H1 (cell line): ENCODE data around the gene CACNA1B.
"Not testable (repeated sequence)": the region's sequence is repeated elsewhere in the genome, so short reads cannot be mapped to it uniquely, and the experiment has no call there.

Source experiments
- CBX5 ChIP-seq: fragments of 300-800, 300-1000 bp; sonication (generic); IDR thresholded peaks from 2 replicates; pipeline ENCODE4 v1.7.1; 2016; ENCODE audit warnings: antibody characterized with exemption, low read length, low read depth
- EZH2 ChIP-seq: fragments of 200-600 bp; sonication (generic); IDR thresholded peaks from 2 replicates; pipeline ENCODE4 v1.7.1; 2012; ENCODE audit warnings: low read depth, mild to moderate bottlenecking, moderate library complexity, low read length, inconsistent platforms; ENCODE audit not compliant: severe bottlenecking
- GABPA ChIP-seq: IDR thresholded peaks from 2 replicates; pipeline ENCODE4 v1.6.1; 2011; ENCODE audit warnings: mild to moderate bottlenecking, low read length, moderate library complexity, borderline replicate concordance; ENCODE audit not compliant: insufficient read depth
- JUN ChIP-seq: IDR thresholded peaks from 2 replicates; pipeline ENCODE4 v1.6.1; 2011; ENCODE audit warnings: low read depth, mild to moderate bottlenecking, improper control_type of control experiment, low read length
- POLR2A ChIP-seq, 2 experiments: IDR thresholded peaks; 1 replicate in 1 of 2; 2 replicates in 1 of 2; pipeline ENCODE4 v1.6.1; 2011; ENCODE audit warnings: low read depth in 2 of 2, low read length in 2 of 2, mild to moderate bottlenecking in 2 of 2; ENCODE audit errors: control extremely low read depth in 1 of 2
- POLR2AphosphoS5 ChIP-seq: IDR thresholded peaks from 2 replicates; pipeline ENCODE4 v1.6.1; 2011; ENCODE audit warnings: low read depth, low read length
- SIN3A ChIP-seq, 2 experiments: IDR thresholded peaks in 1 of 2; conservative IDR thresholded peaks in 1 of 2; 2 replicates each; pipeline ENCODE4 v1.6.1; 2011 to 2012; ENCODE audit warnings: low read length in 2 of 2, improper control_type of control experiment in 1 of 2, low read depth in 1 of 2, mild to moderate bottlenecking in 1 of 2
- YY1 ChIP-seq: IDR thresholded peaks from 2 replicates; pipeline ENCODE4 v1.6.1; 2011; ENCODE audit warnings: low read depth, mild to moderate bottlenecking, low read length
- TF ChIP-seq, protein P1 (sequence below), 3 experiments: IDR thresholded peaks; 1 replicate in 2 of 3; 2 replicates in 1 of 3; pipeline versions ENCODE4 v1.5.1 to v1.6.1; 2011; ENCODE audit warnings: low read length in 3 of 3, mild to moderate bottlenecking in 3 of 3, inconsistent platforms in 2 of 3, low read depth in 1 of 3, moderate library complexity in 1 of 3; ENCODE audit not compliant: insufficient read depth in 1 of 3; ENCODE audit errors: control extremely low read depth in 1 of 3

DNA sequence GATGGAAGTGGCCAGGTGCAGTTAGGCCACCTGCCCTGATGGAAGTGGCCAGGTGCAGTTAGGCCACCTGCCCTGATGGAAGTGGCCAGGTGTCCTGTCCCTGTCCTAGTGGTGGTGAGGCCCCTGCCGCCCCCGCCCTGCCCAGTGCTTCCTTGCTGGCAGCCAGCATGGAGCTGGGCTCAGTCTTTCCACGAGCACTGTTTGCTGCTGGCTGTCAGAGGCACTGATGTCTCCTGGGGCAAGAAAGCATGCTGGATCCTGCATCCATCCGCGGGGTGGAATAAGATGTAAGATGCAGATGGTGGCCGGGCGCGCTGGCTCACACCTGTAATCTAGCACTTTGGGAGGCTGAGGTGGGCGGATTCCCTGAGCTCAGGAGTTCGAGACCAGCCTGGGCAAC is 141.9 kb downstream of the CACNA1B start:
- not testable (repeated sequence) for TF ChIP-seq SIN3A (conservative IDR thresholded peaks at IDR 0.05 in 1 of 2, IDR thresholded peaks at IDR 0.05 in 1 of 2; ENCODE audit: low read depth in 1 of 2, low read length in 2 of 2); CBX5; YY1; EZH2; POLR2AphosphoS5; JUN; GABPA; POLR2A (IDR thresholded peaks at IDR 0.05; ENCODE audit: control extremely low read depth in 1 of 2, low read depth in 2 of 2, low read length in 2 of 2)
- TF ChIP-seq, protein P1, sequence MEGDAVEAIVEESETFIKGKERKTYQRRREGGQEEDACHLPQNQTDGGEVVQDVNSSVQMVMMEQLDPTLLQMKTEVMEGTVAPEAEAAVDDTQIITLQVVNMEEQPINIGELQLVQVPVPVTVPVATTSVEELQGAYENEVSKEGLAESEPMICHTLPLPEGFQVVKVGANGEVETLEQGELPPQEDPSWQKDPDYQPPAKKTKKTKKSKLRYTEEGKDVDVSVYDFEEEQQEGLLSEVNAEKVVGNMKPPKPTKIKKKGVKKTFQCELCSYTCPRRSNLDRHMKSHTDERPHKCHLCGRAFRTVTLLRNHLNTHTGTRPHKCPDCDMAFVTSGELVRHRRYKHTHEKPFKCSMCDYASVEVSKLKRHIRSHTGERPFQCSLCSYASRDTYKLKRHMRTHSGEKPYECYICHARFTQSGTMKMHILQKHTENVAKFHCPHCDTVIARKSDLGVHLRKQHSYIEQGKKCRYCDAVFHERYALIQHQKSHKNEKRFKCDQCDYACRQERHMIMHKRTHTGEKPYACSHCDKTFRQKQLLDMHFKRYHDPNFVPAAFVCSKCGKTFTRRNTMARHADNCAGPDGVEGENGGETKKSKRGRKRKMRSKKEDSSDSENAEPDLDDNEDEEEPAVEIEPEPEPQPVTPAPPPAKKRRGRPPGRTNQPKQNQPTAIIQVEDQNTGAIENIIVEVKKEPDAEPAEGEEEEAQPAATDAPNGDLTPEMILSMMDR (IDR thresholded peaks at IDR 0.05; ENCODE audit: control extremely low read depth in 1 of 3, insufficient read depth in 1 of 3, low read depth in 1 of 3, low read length in 3 of 3): not testable (repeated sequence)
